ENCODE measurements around the gene HACD3. TPM values are rescaled to one million over a fixed set of nuclear protein-coding genes. Genes with fewer than 3 reads are reported as not detected.

Gene HACD3
- total and polyA plus RNA-seq, 9 of the 15 experiments (the other 6 are each of a cell fraction or from before 2014, with no cell fraction given), result 48.1 to 117 (median 72.8) TPM

GRCh38 chr15:65512807-65513416 lies 17.4 kb upstream of the HACD3 start (continued):
- TF ChIP-seq ZNF740 (CRISPR knock-in tag; IDR thresholded peaks at IDR 0.05), result no peak
- no peak for TF ChIP-seq ZNF740 (tag; IDR thresholded peaks at IDR 0.05)
- TF ChIP-seq CXXC5 (CRISPR knock-in tag; IDR thresholded peaks at IDR 0.05), result 0 out of 2 replicates have a peak, but pooled peaks have one; percentile 46
- no peak for TF ChIP-seq ZNF644 (tag; IDR thresholded peaks at IDR 0.05; ENCODE audit: low read depth)
- no peak for TF ChIP-seq ETV6 (IDR thresholded peaks at IDR 0.05; ENCODE audit: borderline replicate concordance in 1 of 2, low read depth in 2 of 2, low read length in 1 of 2)
- no peak for TF ChIP-seq ETV6 (CRISPR knock-in tag; IDR thresholded peaks at IDR 0.05; ENCODE audit: borderline replicate concordance)
- no peak for TF ChIP-seq ZBTB7A (IDR thresholded peaks at IDR 0.05; ENCODE audit: borderline replicate concordance, control insufficient read depth, low read depth, low read length)
- no peak for TF ChIP-seq CHD4 (IDR thresholded peaks at IDR 0.05; ENCODE audit: insufficient read depth, insufficient replicate concordance, low read depth, low read length, poor library complexity, severe bottlenecking)
- TF ChIP-seq NBN (IDR thresholded peaks at IDR 0.05; ENCODE audit: low read depth), result peak; percentile 66; the same call in 1 of the 2 replicates
- TF ChIP-seq BCOR (IDR thresholded peaks at IDR 0.05), result peak; percentile 47
- no peak for TF ChIP-seq ZNF318 (IDR thresholded peaks at IDR 0.05; ENCODE audit: borderline replicate concordance in 1 of 2, low read depth in 1 of 2)
- TF ChIP-seq ESRRB (CRISPR knock-in tag; IDR thresholded peaks at IDR 0.05; ENCODE audit: borderline replicate concordance), result no peak
- TF ChIP-seq MTA2 (IDR thresholded peaks at IDR 0.05; ENCODE audit: low read depth), result 0 out of 2 replicates have a peak, but pooled peaks have one; percentile 20
- TF ChIP-seq ZNF146 (CRISPR knock-in tag; IDR thresholded peaks at IDR 0.05; ENCODE audit: unreplicated experiment), result no peak
- peak; percentile 46 for TF ChIP-seq SOX6 (IDR thresholded peaks at IDR 0.05)
- TF ChIP-seq STAG1 (CRISPR knock-in tag; IDR thresholded peaks at IDR 0.05; ENCODE audit: borderline replicate concordance), result no peak
- TF ChIP-seq NFE2 (IDR thresholded peaks at IDR 0.05; ENCODE audit: low read depth), result peak; percentile 48; the same call in 1 of the 2 replicates
- TF ChIP-seq TRIM28 (IDR thresholded peaks at IDR 0.05), result no peak

Data from K562 (cell line).